ENCODE measurements around the gene TMEM144.

TMEM144 gene

GRCh38 chr4:158236304-158237030, 26.2 kb downstream of the TMEM144 start:
- 79 to 96% methylated on average over 4 to 6 of the region's 9 CpGs for WGBS, 2 experiments (ENCODE audit: insufficient coverage in 2 of 2)
- no peak overlapping the region for H3K27ac ChIP-seq (ENCODE audit: low read depth, low read length, severe bottlenecking)
- no peaks in the 10 kb centered on the region for H3K36me3 ChIP-seq (ENCODE audit: control insufficient read depth, insufficient read depth, low read length)
- no peaks in the 10 kb centered on the region for H3K9me3 ChIP-seq (ENCODE audit: control insufficient read depth, low read length)
- no peak overlapping the region for H3K4me3 ChIP-seq (ENCODE audit: extremely low read depth, insufficient read depth, low read length, poor library complexity, severe bottlenecking)
- H3K4me1 ChIP-seq (ENCODE audit: control insufficient read depth, insufficient read depth, low read length, poor library complexity, severe bottlenecking): no peaks in the 10 kb centered on the region

GRCh38 chr4:158238575-158238974, 28.3 kb downstream of the TMEM144 start:
- no peaks in the 10 kb centered on the region for H3K4me1 ChIP-seq (ENCODE audit: control insufficient read depth, insufficient read depth, low read length, poor library complexity, severe bottlenecking)
- H3K27ac ChIP-seq (ENCODE audit: low read depth, low read length, severe bottlenecking): no peak overlapping the region
- no peaks in the 10 kb centered on the region for H3K9me3 ChIP-seq (ENCODE audit: control insufficient read depth, low read length)
- H3K4me3 ChIP-seq (ENCODE audit: extremely low read depth, insufficient read depth, low read length, poor library complexity, severe bottlenecking): no peak overlapping the region
- no peaks in the 10 kb centered on the region for H3K36me3 ChIP-seq (ENCODE audit: control insufficient read depth, insufficient read depth, low read length)
- WGBS, 2 experiments (ENCODE audit: insufficient coverage in 2 of 2): no CpG with 5 or more reads among the region's 1 CpG

- Histone ChIP-seq H3K36me3 (ENCODE audit: control insufficient read depth, insufficient read depth, low read length) (no peaks in the 10 kb centered on the region), H3K9me3 (ENCODE audit: control insufficient read depth, low read length) (no peaks in the 10 kb centered on the region), H3K27ac (ENCODE audit: low read depth, low read length, severe bottlenecking) (no peak overlapping the region), H3K4me1 (ENCODE audit: control insufficient read depth, insufficient read depth, low read length, poor library complexity, severe bottlenecking) (no peaks in the 10 kb centered on the region), H3K4me3 (ENCODE audit: extremely low read depth, insufficient read depth, low read length, poor library complexity, severe bottlenecking) (no peak overlapping the region)
- 85 to 90% methylated on average over 2 of the region's 2 CpGs for WGBS, 2 experiments (ENCODE audit: insufficient coverage in 2 of 2)
These were observed 28.9 kb downstream of the TMEM144 start for GRCh38 chr4:158239196-158239595.

GRCh38 chr4:158243071-158243470, 32.8 kb downstream of the TMEM144 start:
- Histone ChIP-seq H3K36me3 (ENCODE audit: control insufficient read depth, insufficient read depth, low read length) (no peaks in the 10 kb centered on the region), H3K9me3 (ENCODE audit: control insufficient read depth, low read length) (no peaks in the 10 kb centered on the region), H3K4me3 (ENCODE audit: extremely low read depth, insufficient read depth, low read length, poor library complexity, severe bottlenecking) (no peak overlapping the region), H3K4me1 (ENCODE audit: control insufficient read depth, insufficient read depth, low read length, poor library complexity, severe bottlenecking) (no peaks in the 10 kb centered on the region), H3K27ac (ENCODE audit: low read depth, low read length, severe bottlenecking) (no peak overlapping the region)

GRCh38 chr4:158250321-158250720, 40.0 kb downstream of the TMEM144 start:
- Histone ChIP-seq H3K27ac (ENCODE audit: low read depth, low read length, severe bottlenecking) (no peak overlapping the region), H3K36me3 (ENCODE audit: control insufficient read depth, insufficient read depth, low read length) (no peaks in the 10 kb centered on the region), H3K4me3 (ENCODE audit: extremely low read depth, insufficient read depth, low read length, poor library complexity, severe bottlenecking) (no peak overlapping the region), H3K9me3 (ENCODE audit: control insufficient read depth, low read length) (no peaks in the 10 kb centered on the region), H3K4me1 (ENCODE audit: control insufficient read depth, insufficient read depth, low read length, poor library complexity, severe bottlenecking) (no peaks in the 10 kb centered on the region)
- 94% methylated on average over 2 of the region's 2 CpGs for WGBS, 2 experiments (ENCODE audit: insufficient coverage in 2 of 2)

GRCh38 chr4:158253350-158253980, 43.2 kb downstream of the TMEM144 start:
- Histone ChIP-seq H3K27ac (ENCODE audit: low read depth, low read length, severe bottlenecking) (no peak overlapping the region), H3K9me3 (ENCODE audit: control insufficient read depth, low read length) (no peaks in the 10 kb centered on the region), H3K4me3 (ENCODE audit: extremely low read depth, insufficient read depth, low read length, poor library complexity, severe bottlenecking) (no peak overlapping the region), H3K4me1 (ENCODE audit: control insufficient read depth, insufficient read depth, low read length, poor library complexity, severe bottlenecking) (no peaks in the 10 kb centered on the region), H3K36me3 (ENCODE audit: control insufficient read depth, insufficient read depth, low read length) (no peaks in the 10 kb centered on the region)
- no CpG with 5 or more reads among the region's 6 CpGs for WGBS, 2 experiments (ENCODE audit: insufficient coverage in 2 of 2)

GRCh38 chr4:158254292-158254691, 44.0 kb downstream of the TMEM144 start:
- Histone ChIP-seq H3K27ac (ENCODE audit: low read depth, low read length, severe bottlenecking) (no peak overlapping the region), H3K4me3 (ENCODE audit: extremely low read depth, insufficient read depth, low read length, poor library complexity, severe bottlenecking) (no peak overlapping the region), H3K4me1 (ENCODE audit: control insufficient read depth, insufficient read depth, low read length, poor library complexity, severe bottlenecking) (no peaks in the 10 kb centered on the region), H3K36me3 (ENCODE audit: control insufficient read depth, insufficient read depth, low read length) (no peaks in the 10 kb centered on the region), H3K9me3 (ENCODE audit: control insufficient read depth, low read length) (no peaks in the 10 kb centered on the region)
- WGBS, 2 experiments (ENCODE audit: insufficient coverage in 2 of 2): 90% methylated on average over 2 of the region's 2 CpGs; no CpG with 5 or more reads in 1 of the 2 experiments

- no CpG with 5 or more reads among the region's 3 CpGs for WGBS, 2 experiments (ENCODE audit: insufficient coverage in 2 of 2)
These were observed 45.5 kb downstream of the TMEM144 start for GRCh38 chr4:158255727-158256324.

GRCh38 chr4:158259955-158260575, 49.8 kb downstream of the TMEM144 start:
- Histone ChIP-seq H3K4me3 (ENCODE audit: extremely low read depth, insufficient read depth, low read length, poor library complexity, severe bottlenecking) (no peak overlapping the region), H3K9me3 (ENCODE audit: control insufficient read depth, low read length) (no peaks in the 10 kb centered on the region), H3K27ac (ENCODE audit: low read depth, low read length, severe bottlenecking) (no peak overlapping the region), H3K4me1 (ENCODE audit: control insufficient read depth, insufficient read depth, low read length, poor library complexity, severe bottlenecking) (no peaks in the 10 kb centered on the region), H3K36me3 (ENCODE audit: control insufficient read depth, insufficient read depth, low read length) (no peaks in the 10 kb centered on the region)
- WGBS, 2 experiments (ENCODE audit: insufficient coverage in 2 of 2): no CpG with 5 or more reads among the region's 3 CpGs

More at GRCh38 chr4:158255727-158256324, 45.5 kb downstream of the TMEM144 start:
- Histone ChIP-seq H3K36me3 (ENCODE audit: control insufficient read depth, insufficient read depth, low read length) (no peaks in the 10 kb centered on the region), H3K4me1 (ENCODE audit: control insufficient read depth, insufficient read depth, low read length, poor library complexity, severe bottlenecking) (no peaks in the 10 kb centered on the region), H3K27ac (ENCODE audit: low read depth, low read length, severe bottlenecking) (no peak overlapping the region), H3K4me3 (ENCODE audit: extremely low read depth, insufficient read depth, low read length, poor library complexity, severe bottlenecking) (no peak overlapping the region), H3K9me3 (ENCODE audit: control insufficient read depth, low read length) (no peaks in the 10 kb centered on the region)

GRCh38 chr4:158261480-158261879, 51.2 kb downstream of the TMEM144 start:
- Histone ChIP-seq H3K9me3 (ENCODE audit: control insufficient read depth, low read length) (no peaks in the 10 kb centered on the region), H3K36me3 (ENCODE audit: control insufficient read depth, insufficient read depth, low read length) (no peaks in the 10 kb centered on the region), H3K4me3 (ENCODE audit: extremely low read depth, insufficient read depth, low read length, poor library complexity, severe bottlenecking) (no peak overlapping the region), H3K4me1 (ENCODE audit: control insufficient read depth, insufficient read depth, low read length, poor library complexity, severe bottlenecking) (no peaks in the 10 kb centered on the region), H3K27ac (ENCODE audit: low read depth, low read length, severe bottlenecking) (no peak overlapping the region)
- 40 to 83% methylated on average over 1 to 3 of the region's 4 CpGs for WGBS, 2 experiments (ENCODE audit: insufficient coverage in 2 of 2)
